Measurements from ENCODE around the gene PPP1R1B. TPM values are rescaled to one million over a fixed set of nuclear protein-coding genes. Genes with fewer than 3 reads are reported as not detected.
A peak's percentile ranks its signal among the peaks of the same experiment; 100 is the strongest.

Gene PPP1R1B
- total RNA-seq, 1 donor from 2014 or later: not detected

- H3K27me3 ChIP-seq (ENCODE audit: control insufficient read depth, insufficient read depth, low read length): no peaks in the 10 kb centered on the region
- TF ChIP-seq, protein P1, sequence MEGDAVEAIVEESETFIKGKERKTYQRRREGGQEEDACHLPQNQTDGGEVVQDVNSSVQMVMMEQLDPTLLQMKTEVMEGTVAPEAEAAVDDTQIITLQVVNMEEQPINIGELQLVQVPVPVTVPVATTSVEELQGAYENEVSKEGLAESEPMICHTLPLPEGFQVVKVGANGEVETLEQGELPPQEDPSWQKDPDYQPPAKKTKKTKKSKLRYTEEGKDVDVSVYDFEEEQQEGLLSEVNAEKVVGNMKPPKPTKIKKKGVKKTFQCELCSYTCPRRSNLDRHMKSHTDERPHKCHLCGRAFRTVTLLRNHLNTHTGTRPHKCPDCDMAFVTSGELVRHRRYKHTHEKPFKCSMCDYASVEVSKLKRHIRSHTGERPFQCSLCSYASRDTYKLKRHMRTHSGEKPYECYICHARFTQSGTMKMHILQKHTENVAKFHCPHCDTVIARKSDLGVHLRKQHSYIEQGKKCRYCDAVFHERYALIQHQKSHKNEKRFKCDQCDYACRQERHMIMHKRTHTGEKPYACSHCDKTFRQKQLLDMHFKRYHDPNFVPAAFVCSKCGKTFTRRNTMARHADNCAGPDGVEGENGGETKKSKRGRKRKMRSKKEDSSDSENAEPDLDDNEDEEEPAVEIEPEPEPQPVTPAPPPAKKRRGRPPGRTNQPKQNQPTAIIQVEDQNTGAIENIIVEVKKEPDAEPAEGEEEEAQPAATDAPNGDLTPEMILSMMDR (IDR thresholded peaks at IDR 0.05; ENCODE audit: insufficient read depth, low read length, severe bottlenecking): no peak
- no peaks in the 10 kb centered on the region for H3K36me3 ChIP-seq (ENCODE audit: control insufficient read depth, insufficient read depth, low read length)
- no peak for DNase-seq (ENCODE audit: low read depth)
- no peak overlapping the region for H3K4me3 ChIP-seq (ENCODE audit: low read depth, low read length)
- no peak for FAIRE-seq
Measured at GRCh38 chr17:39641097-39641496, 14.3 kb downstream of the PPP1R1B start.

GRCh38 chr17:39641883-39642282, 15.1 kb downstream of the PPP1R1B start:
- no peak overlapping the region for H3K4me3 ChIP-seq (ENCODE audit: low read depth, low read length)
- H3K27me3 ChIP-seq (ENCODE audit: control insufficient read depth, insufficient read depth, low read length): no peaks in the 10 kb centered on the region
- DNase-seq (ENCODE audit: low read depth) (no peak), FAIRE-seq (no peak)
- TF ChIP-seq, protein P1 (IDR thresholded peaks at IDR 0.05; ENCODE audit: insufficient read depth, low read length, severe bottlenecking): no peak
- H3K36me3 ChIP-seq (ENCODE audit: control insufficient read depth, insufficient read depth, low read length): no peaks in the 10 kb centered on the region

DNA sequence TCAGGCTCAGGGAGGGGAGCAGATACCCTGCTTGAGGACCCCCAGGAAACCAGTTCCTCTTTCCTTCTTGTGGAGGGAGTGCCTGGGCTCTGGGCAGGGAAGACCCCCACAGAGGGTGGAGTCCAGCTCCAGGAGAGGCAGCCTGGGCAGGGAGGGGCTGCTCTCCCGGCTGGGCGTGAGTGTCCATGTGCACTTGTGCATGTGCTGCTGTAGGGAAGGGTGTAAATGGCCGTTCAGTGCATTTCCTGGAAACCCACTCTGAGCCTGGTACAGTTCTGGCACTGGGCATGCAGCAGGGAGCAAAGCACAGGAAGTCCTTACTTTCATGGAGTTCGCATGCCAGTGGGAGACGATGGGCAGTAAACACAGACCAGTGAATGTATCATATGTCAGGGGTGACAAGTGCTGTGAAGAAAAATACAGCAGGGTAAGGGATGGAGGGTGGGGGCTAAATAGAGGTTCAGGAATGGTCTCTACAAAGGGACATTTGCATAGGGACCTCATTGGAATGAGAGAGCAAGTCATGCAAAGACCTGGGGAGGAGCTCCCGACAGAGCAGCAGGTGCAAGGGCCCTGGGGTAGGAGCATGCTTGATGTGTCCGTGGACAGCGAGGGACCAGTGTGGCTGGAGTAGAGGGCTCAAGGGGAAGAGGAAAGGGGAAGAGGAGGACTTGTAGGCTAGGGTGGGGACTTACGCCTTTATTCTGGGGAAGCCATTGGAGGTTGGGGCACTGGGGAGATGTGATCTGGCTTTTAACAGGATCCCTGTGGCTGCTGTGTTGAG, 15.7 kb downstream of the PPP1R1B start:
- Histone ChIP-seq H3K4me3 (ENCODE audit: low read depth, low read length) (no peak overlapping the region), H3K36me3 (ENCODE audit: control insufficient read depth, insufficient read depth, low read length) (no peaks in the 10 kb centered on the region), H3K27me3 (ENCODE audit: control insufficient read depth, insufficient read depth, low read length) (no peaks in the 10 kb centered on the region)
- no peak for DNase-seq (ENCODE audit: low read depth)
- FAIRE-seq: peak; percentile 13
- TF ChIP-seq, protein P1 (IDR thresholded peaks at IDR 0.05; ENCODE audit: insufficient read depth, low read length, severe bottlenecking): no peak

DNA sequence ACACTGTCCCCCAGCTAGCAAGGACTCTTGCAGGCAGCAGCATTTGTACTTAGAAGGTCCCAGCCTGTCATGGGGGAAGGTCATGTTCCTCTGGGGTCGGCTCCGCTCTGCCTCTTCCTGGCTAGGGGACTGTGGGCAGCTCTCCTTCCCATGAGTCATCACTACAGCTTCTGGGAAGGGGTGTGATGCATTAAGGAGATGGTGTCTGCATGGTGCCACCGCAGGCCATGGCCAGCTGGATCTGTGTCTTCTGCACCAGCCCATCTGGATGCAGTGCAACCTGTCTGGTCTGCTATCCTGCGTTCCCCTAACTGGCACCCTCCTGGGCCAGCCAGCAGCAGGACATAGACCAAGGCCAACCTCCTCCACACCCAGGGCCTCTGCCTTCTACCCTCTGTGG, 16.5 kb downstream of the PPP1R1B start:
- FAIRE-seq (no peak), DNase-seq (ENCODE audit: low read depth) (no peak)
- Histone ChIP-seq H3K36me3 (ENCODE audit: control insufficient read depth, insufficient read depth, low read length) (no peaks in the 10 kb centered on the region), H3K4me3 (ENCODE audit: low read depth, low read length) (no peak overlapping the region), H3K27me3 (ENCODE audit: control insufficient read depth, insufficient read depth, low read length) (no peaks in the 10 kb centered on the region)
- TF ChIP-seq, protein P1 (IDR thresholded peaks at IDR 0.05; ENCODE audit: insufficient read depth, low read length, severe bottlenecking): no peak

- H3K36me3 ChIP-seq (ENCODE audit: control insufficient read depth, insufficient read depth, low read length): no peaks in the 10 kb centered on the region
- DNase-seq (ENCODE audit: low read depth) (no peak), FAIRE-seq (no peak)
- H3K4me3 ChIP-seq (ENCODE audit: low read depth, low read length): no peak overlapping the region
- TF ChIP-seq, protein P1 (IDR thresholded peaks at IDR 0.05; ENCODE audit: insufficient read depth, low read length, severe bottlenecking): no peak
- H3K27me3 ChIP-seq (ENCODE audit: control insufficient read depth, insufficient read depth, low read length): no peaks in the 10 kb centered on the region
Measured at GRCh38 chr17:39647256-39647655, 20.5 kb downstream of the PPP1R1B start.
